Measurements from ENCODE around the gene TXNIP.
A peak's percentile ranks its signal among the peaks of the same experiment; 100 is the strongest.

TXNIP gene

GRCh38 chr1:146022403-146023127 lies 26.2 kb upstream of the TXNIP start:
- H3K27me3 ChIP-seq (ENCODE audit: insufficient read depth, low read length), result peaks cover 46% of the 10 kb centered on the region
- no peaks in the 10 kb centered on the region for H3K79me2 ChIP-seq (ENCODE audit: control insufficient read depth, insufficient read depth, low read length, unreplicated experiment)
- no peak overlapping the region for H2AFZ ChIP-seq (ENCODE audit: low read length, unreplicated experiment)
- H3K4me1 ChIP-seq (ENCODE audit: control insufficient read depth, insufficient read depth, low read length, unreplicated experiment), result no peaks in the 10 kb centered on the region
- no peaks in the 10 kb centered on the region for H3K36me3 ChIP-seq (ENCODE audit: insufficient read depth, low read length)
- H3K27ac ChIP-seq (ENCODE audit: low read depth, low read length), result no peak overlapping the region
- no peak overlapping the region for H3K4me3 ChIP-seq (ENCODE audit: low read depth, low read length)

- Histone ChIP-seq H3K4me1 (ENCODE audit: control insufficient read depth, insufficient read depth, low read length, unreplicated experiment) (no peaks in the 10 kb centered on the region), H3K27ac (ENCODE audit: low read depth, low read length) (no peak within 1 kb of the TSS), H3K36me3 (ENCODE audit: insufficient read depth, low read length) (no peaks in the 10 kb centered on the region), H3K4me3 (ENCODE audit: low read depth, low read length) (no peak within 1 kb of the TSS), H3K79me2 (ENCODE audit: control insufficient read depth, insufficient read depth, low read length, unreplicated experiment) (no peaks in the 10 kb centered on the region), H2AFZ (ENCODE audit: low read length, unreplicated experiment) (no peak within 1 kb of the TSS), H3K27me3 (ENCODE audit: insufficient read depth, low read length) (peaks cover 46% of the 10 kb centered on the region)
Observed at GRCh38 chr1:146021622-146022402, 25.4 kb upstream of the TXNIP start, which contains the start of gene HJV. Gene HJV, minus strand, starts transcription at chr1:146021735. Its CDS starts 1,504 bp downstream, at chr1:146020231.

GRCh38 chr1:146021050-146021445 lies 24.7 kb upstream of the TXNIP start:
- Histone ChIP-seq H3K36me3 (ENCODE audit: insufficient read depth, low read length) (no peaks in the 10 kb centered on the region), H3K79me2 (ENCODE audit: control insufficient read depth, insufficient read depth, low read length, unreplicated experiment) (no peaks in the 10 kb centered on the region), H3K4me3 (ENCODE audit: low read depth, low read length) (no peak overlapping the region), H3K4me1 (ENCODE audit: control insufficient read depth, insufficient read depth, low read length, unreplicated experiment) (no peaks in the 10 kb centered on the region), H3K27ac (ENCODE audit: low read depth, low read length) (no peak overlapping the region), H2AFZ (ENCODE audit: low read length, unreplicated experiment) (no peak overlapping the region), H3K27me3 (ENCODE audit: insufficient read depth, low read length) (peaks cover 46% of the 10 kb centered on the region)

- H3K27ac ChIP-seq (ENCODE audit: low read depth, low read length), result no peak overlapping the region
- no peaks in the 10 kb centered on the region for H3K4me1 ChIP-seq (ENCODE audit: control insufficient read depth, insufficient read depth, low read length, unreplicated experiment)
- no peaks in the 10 kb centered on the region for H3K79me2 ChIP-seq (ENCODE audit: control insufficient read depth, insufficient read depth, low read length, unreplicated experiment)
- H3K4me3 ChIP-seq (ENCODE audit: low read depth, low read length), result no peak overlapping the region
- H2AFZ ChIP-seq (ENCODE audit: low read length, unreplicated experiment), result no peak overlapping the region
- H3K36me3 ChIP-seq (ENCODE audit: insufficient read depth, low read length), result no peaks in the 10 kb centered on the region
- H3K27me3 ChIP-seq (ENCODE audit: insufficient read depth, low read length), result peaks cover 46% of the 10 kb centered on the region
Observed at GRCh38 chr1:146020058-146021049, 24.0 kb upstream of the TXNIP start.

GRCh38 chr1:146019231-146020057 lies 23.1 kb upstream of the TXNIP start:
- H3K4me1 ChIP-seq (ENCODE audit: control insufficient read depth, insufficient read depth, low read length, unreplicated experiment), result no peaks in the 10 kb centered on the region
- H2AFZ ChIP-seq (ENCODE audit: low read length, unreplicated experiment), result no peak overlapping the region
- H3K27me3 ChIP-seq (ENCODE audit: insufficient read depth, low read length), result peaks cover 46% of the 10 kb centered on the region
- H3K27ac ChIP-seq (ENCODE audit: low read depth, low read length), result no peak overlapping the region
- no peaks in the 10 kb centered on the region for H3K79me2 ChIP-seq (ENCODE audit: control insufficient read depth, insufficient read depth, low read length, unreplicated experiment)
- H3K36me3 ChIP-seq (ENCODE audit: insufficient read depth, low read length), result no peaks in the 10 kb centered on the region
- H3K4me3 ChIP-seq (ENCODE audit: low read depth, low read length), result no peak overlapping the region

GRCh38 chr1:146016891-146017290 lies 20.5 kb upstream of the TXNIP start:
- no peak overlapping the region for H2AFZ ChIP-seq (ENCODE audit: low read length, unreplicated experiment)
- H3K27ac ChIP-seq (ENCODE audit: low read depth, low read length), result no peak overlapping the region

GRCh38 chr1:146013559-146013922 lies 17.2 kb upstream of the TXNIP start:
- no peaks in the 10 kb centered on the region for H3K36me3 ChIP-seq (ENCODE audit: insufficient read depth, low read length)
- H3K27me3 ChIP-seq (ENCODE audit: insufficient read depth, low read length), result peaks cover 8% of the 10 kb centered on the region
- peak overlapping the region; percentile 79 for H2AFZ ChIP-seq (ENCODE audit: low read length, unreplicated experiment)
- H3K27ac ChIP-seq (ENCODE audit: low read depth, low read length), result no peak overlapping the region; the same call in 1 of the 2 replicates
- peaks cover 9% of the 10 kb centered on the region for H3K4me1 ChIP-seq (ENCODE audit: control insufficient read depth, insufficient read depth, low read length, unreplicated experiment)
- no peaks in the 10 kb centered on the region for H3K79me2 ChIP-seq (ENCODE audit: control insufficient read depth, insufficient read depth, low read length, unreplicated experiment)
- H3K4me3 ChIP-seq (ENCODE audit: low read depth, low read length), result no peak overlapping the region

More at GRCh38 chr1:146016891-146017290, 20.5 kb upstream of the TXNIP start:
- Histone ChIP-seq H3K36me3 (ENCODE audit: insufficient read depth, low read length) (no peaks in the 10 kb centered on the region), H3K79me2 (ENCODE audit: control insufficient read depth, insufficient read depth, low read length, unreplicated experiment) (no peaks in the 10 kb centered on the region), H3K4me1 (ENCODE audit: control insufficient read depth, insufficient read depth, low read length, unreplicated experiment) (peaks cover 9% of the 10 kb centered on the region), H3K27me3 (ENCODE audit: insufficient read depth, low read length) (peaks cover 42% of the 10 kb centered on the region), H3K4me3 (ENCODE audit: low read depth, low read length) (no peak overlapping the region)

- H3K4me3 ChIP-seq (ENCODE audit: low read depth, low read length), result no peak overlapping the region
Observed at GRCh38 chr1:146012703-146013558, 16.6 kb upstream of the TXNIP start.

GRCh38 chr1:146010126-146010738 lies 13.9 kb upstream of the TXNIP start:
- no peaks in the 10 kb centered on the region for H3K36me3 ChIP-seq (ENCODE audit: insufficient read depth, low read length)
- H2AFZ ChIP-seq (ENCODE audit: low read length, unreplicated experiment), result no peak overlapping the region
- no peaks in the 10 kb centered on the region for H3K27me3 ChIP-seq (ENCODE audit: insufficient read depth, low read length)
- no peak overlapping the region for H3K4me3 ChIP-seq (ENCODE audit: low read depth, low read length)
- H3K4me1 ChIP-seq (ENCODE audit: control insufficient read depth, insufficient read depth, low read length, unreplicated experiment), result peaks cover 11% of the 10 kb centered on the region
- H3K27ac ChIP-seq (ENCODE audit: low read depth, low read length), result no peak overlapping the region
- H3K79me2 ChIP-seq (ENCODE audit: control insufficient read depth, insufficient read depth, low read length, unreplicated experiment), result no peaks in the 10 kb centered on the region

More at GRCh38 chr1:146012703-146013558, 16.6 kb upstream of the TXNIP start:
- peak overlapping the region; percentile 79 for H2AFZ ChIP-seq (ENCODE audit: low read length, unreplicated experiment)
- no peaks in the 10 kb centered on the region for H3K36me3 ChIP-seq (ENCODE audit: insufficient read depth, low read length)
- H3K4me1 ChIP-seq (ENCODE audit: control insufficient read depth, insufficient read depth, low read length, unreplicated experiment), result peaks cover 9% of the 10 kb centered on the region
- no peaks in the 10 kb centered on the region for H3K79me2 ChIP-seq (ENCODE audit: control insufficient read depth, insufficient read depth, low read length, unreplicated experiment)
- H3K27ac ChIP-seq (ENCODE audit: low read depth, low read length), result peak overlapping the region; percentile 10; the same call in 1 of the 2 replicates
- peaks cover 2% of the 10 kb centered on the region; the same call in 1 of the 2 replicates for H3K27me3 ChIP-seq (ENCODE audit: insufficient read depth, low read length)
